Central memory CD4-positive, alpha-beta T cell (primary cell): ENCODE measurements around the gene KLF16.
A peak's percentile ranks its signal among the peaks of the same experiment; 100 is the strongest.

ENCODE experiments used
- DNase-seq: peaks from one replicate; pipeline ENCODE4 v3.0.0; 2022

The KLF16 gene

DNA sequence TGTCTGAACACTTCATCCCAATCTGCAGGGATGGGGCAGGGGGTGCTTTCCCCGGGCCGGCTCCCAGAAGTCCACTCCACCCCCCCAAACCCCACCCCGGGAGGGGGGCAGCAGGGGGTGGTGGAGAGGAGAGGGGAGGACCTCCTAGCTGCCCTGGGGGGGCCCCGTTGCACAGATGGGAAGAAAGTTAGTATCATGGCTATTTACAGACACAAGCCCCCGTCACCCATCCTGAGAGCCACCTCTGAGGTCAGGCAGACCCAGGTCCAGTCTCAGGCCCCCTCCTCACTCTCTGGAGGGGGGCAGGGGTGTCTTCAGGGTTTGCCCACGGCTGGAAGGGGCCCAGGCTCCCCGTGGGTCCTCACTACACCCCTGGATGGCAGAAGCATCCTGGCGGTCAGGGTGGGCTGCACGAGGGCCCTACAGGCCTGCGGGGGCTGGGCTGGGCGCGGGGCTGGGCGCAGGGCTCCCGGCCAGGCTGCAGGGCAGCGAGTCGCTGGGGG, 9.3 kb downstream of the KLF16 start:
- DNase-seq = no peak

DNA sequence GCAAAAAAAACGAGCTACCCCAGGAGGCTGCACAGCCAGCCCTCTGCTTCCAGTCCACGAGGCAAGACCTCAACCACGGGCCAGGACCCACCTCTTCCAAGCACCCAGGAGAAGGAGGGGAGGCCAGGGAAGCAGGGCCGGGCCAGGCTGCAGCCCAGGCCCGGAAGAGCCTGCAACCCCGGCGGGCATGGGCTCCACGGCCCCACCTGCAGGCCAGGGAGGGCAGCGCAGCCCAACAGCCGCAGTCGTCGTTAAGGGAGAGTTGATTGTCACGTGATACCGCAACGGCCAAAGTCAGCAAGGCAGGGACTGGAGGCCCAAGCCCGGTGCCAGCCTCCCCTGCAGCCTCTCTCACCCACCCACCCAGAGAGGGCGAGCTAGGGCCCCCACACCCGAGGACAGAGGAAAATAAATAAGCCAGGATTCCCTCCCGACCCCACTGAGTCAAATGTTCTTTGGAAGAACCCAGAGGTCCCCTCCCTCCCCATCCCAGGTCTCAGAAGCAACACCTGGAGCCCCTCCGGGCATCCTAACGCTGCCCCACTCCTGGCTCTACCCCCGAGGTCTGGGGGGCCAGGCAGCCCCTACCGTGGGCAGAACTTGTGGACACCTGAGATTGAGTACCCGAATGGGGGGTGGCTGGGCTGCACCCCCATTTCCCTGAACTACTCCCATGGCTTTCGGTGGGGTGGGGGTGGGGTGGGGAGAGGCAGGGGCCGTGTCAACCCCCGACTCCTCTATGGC, 9.9 kb downstream of the KLF16 start:
- peak; percentile 76 for DNase-seq

DNA sequence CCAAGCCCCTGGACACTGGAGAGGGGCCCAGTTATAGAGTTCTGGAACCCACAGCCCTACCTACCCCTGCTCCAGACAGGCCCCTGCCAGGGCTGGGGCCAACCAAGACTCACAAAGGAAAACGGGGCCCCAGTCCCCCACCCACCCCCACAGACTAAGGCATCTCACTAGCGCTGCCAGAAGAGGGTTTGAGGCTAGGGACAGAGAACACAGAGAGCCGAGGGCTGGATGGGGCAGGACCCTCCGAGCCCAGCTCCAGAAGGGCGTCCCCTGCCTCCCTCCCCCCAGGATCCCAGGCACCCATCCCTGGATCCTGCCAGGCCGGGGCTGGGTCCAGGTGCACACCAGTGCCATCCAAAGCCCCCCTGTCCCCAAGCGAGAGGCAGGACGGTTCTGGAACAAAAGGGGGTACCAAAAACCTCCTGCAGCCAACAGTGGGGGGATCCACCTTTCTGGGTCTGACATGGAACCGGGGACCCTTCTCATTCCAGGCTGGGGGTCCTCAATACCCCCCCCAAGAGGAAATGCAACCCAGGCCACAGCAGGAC, 10.7 kb downstream of the KLF16 start:
- DNase-seq = no peak

DNA sequence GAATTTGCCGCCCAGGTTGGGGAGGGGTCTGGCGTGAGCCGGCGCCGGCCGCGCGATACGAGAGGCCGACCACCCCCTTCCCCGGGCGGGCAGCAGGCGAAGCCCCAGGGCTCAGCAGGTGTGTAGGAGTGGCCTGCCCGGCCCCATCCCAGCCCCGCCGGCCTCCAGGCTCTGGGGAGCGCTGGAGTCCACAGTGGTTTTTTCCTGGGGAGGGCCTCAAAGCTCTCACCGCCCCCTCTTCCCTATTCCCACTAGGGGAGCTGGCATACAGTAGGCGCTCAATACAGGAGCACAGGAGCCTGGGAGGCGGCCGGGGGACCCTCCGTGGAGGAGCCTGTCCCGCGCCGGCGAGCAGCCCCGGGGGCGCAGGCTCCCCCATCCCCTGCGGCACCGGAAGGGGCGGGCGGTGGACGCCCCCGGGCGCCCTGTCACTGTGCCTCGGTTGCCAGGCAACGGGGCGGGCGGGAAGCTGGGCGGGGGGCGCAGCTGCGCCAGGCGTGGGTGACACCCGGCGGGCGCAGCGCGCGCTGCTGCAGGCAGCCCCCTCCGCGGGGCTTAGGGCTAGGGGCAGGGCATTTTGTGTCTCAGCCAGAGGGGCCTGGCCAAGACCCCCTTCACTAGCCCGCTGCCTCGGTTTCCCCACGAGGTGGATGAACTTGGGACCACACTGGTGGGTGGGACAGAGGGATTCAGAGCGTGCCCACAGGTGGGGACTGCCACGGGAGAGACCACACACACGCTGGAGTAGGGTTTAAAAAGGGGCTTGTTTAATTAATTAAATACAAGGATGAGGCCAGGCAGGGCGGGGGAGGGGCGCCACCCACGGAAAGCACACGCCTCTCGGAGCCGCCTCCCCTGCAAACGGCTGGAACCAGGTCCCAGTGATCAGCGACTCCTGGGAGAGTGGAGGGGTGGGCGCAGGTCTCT, 11.5 kb downstream of the KLF16 start:
- peak; percentile 63 for DNase-seq

DNA sequence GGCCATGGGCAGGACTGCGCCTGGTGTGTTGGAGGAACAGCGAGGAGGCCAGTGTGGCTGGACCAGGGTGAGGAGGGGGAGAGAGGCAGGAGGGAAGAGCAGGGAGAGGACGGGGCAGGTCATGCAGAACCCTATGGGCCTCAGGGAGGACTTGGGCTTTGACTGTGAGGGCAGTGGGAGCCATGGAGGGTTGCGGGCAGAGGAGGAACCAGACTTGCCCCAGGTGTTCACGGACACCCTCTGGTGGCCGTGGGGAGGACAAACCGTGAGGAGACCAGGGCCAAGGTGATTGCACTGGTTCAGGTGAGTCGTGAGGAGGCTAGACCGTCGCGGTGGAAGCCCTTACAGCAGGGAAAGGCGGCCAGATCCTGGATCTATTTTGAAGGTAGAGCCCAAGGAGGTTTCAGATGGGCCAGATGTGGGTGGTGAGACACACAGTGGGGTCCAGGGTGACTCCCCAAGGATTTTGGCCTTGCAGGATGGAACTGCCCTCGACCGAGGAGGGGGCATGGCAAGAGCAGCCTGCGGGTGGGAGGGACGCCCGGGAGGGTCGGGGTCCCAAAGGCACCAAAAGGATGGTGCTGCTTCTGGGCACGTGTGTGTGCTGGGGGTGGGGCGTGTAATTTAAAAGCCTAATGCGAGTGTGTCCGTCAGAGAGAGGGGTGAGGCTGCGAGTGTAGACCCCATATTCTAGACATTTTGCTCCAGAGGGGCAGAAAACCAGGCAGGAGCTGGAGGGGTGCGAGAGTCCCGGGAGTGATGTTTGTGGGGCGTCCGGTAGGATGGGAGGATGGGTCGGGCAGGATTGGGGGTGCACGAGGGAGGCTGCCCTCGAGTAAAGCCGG, 12.3 kb downstream of the KLF16 start:
- no peak for DNase-seq

DNA sequence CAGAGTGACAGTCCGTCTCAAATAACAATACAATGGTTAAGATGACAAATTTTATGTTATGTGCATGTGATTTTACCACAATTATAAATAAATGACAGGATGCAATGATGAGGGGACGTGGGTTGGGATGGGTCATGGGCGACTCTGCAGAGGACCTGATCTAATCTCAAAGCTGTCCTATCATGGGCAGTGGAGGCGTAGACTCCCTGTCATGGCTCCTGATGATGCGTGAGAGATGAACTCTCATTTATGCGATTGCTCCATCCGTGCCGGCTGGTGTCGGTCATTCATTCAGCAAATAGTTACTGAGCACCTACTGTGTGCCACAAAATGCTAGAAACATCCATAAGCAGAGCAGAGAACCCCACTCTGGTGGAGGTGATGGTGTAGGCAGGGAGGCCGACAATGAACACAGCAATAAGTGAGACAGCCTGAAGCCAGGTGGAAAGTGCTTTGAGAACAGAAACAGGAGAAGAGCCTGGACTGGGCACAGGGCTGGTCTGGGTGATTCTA, 13.4 kb downstream of the KLF16 start:
- DNase-seq = no peak

DNA sequence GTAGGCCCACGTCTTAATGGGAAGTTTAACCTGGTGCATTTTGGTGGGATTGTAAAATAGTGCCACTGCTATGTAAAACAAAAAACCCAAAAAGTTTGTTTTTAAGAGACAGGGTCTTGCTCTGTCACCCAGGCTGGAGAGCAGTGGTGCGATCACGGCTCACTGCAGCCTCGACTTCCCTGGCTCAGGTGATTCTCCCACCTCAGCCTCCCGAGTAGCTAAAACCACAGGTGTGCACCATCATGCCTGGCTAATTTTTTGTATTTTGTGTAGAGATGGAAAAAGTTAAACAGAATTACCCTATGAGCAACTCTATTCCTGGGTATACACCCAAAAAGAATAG, 14.3 kb downstream of the KLF16 start:
- DNase-seq = no peak

DNA sequence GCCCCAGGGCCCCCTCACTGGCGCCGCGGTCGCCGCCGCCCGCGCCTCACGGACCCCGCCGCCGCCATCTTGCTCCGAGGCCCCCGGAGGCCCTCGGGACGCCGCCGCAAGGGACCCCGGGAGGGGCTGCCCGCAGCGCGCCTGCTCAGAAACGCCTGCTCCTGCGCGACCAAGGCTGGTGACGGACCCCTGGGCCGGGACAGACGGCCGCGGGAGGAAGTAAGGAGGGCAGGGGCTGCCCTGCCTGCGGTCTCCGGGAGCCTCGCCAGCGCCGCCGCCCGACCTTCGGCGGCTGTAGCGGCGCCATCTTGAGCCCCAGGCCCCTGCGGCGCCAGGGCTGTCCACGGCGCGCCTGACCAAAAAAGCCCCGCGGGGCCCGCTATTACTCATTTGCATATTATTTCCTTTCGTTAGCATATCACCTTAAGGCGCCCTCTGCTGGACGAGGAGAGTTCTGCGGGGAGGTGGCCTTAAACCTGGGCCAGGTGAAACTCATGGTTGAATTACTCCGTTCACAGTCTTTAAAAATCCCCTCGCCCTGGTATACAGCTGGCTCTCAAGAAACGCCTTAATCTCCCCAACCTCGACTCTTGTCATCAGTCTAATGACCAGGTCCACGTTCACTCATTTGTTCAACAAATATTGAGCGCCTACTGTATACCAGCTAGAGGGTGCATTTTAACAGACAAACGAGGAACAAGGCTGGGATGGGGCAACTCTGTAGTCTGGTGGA, 14.8 kb downstream of the KLF16 start, which contains the start of gene REXO1:
TSS of gene REXO1 (minus strand) at position 85 of the 733 bp plus-strand sequence. CDS start 125 bp downstream, outside the sequence.
- DNase-seq = peak; percentile 96

DNA sequence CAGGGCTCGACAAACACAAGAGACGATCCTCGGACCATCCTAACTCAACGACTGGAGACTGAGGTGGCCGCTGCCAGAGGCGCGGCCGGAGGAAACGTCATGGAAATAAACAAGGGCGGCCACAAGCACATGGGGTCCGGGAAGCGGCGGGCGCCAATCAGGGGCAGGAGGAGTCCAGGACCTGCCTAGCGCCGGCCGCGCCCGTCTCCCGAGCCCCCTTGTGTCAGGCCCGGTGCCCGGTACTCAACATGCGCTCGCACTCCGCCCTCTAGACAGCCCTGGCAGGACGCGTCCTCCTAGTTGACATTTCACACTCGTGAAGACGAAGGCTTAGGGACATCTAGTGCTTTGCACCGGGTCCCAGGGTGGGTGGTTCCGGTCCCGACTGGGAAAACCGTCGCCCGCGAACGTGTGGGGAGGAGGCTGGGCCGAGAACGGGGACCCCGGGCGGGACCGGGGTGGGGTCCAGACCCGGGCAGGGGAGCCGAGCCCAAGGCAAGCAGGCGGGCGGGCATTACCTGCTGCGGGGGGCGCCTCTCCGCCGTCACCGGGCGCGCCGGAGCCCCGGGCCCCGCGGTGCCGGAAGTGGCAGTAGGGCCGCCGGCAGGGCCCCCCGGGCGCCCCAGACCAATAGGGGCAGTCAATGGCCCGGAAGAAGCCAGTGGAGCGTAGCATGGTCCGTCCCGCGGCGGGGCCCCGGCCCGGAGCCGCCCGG, 15.5 kb downstream of the KLF16 start:
- DNase-seq = no peak

DNA sequence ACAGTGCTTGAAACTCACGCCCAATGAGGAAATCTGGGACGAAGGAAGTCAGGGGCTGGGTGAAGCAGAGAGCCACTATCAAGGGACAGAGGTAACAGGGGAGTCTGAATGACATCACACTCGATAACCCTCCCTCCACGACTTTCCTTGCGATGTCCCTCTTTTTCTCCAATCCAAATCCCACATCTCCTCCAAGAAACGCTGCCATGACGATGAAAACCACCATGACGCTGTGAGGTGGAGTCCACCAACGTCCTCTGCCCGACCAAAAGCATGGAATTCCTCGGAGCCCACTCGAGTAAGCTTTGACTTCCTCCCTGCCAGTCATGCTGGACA, 16.1 kb downstream of the KLF16 start:
- DNase-seq = no peak

DNA sequence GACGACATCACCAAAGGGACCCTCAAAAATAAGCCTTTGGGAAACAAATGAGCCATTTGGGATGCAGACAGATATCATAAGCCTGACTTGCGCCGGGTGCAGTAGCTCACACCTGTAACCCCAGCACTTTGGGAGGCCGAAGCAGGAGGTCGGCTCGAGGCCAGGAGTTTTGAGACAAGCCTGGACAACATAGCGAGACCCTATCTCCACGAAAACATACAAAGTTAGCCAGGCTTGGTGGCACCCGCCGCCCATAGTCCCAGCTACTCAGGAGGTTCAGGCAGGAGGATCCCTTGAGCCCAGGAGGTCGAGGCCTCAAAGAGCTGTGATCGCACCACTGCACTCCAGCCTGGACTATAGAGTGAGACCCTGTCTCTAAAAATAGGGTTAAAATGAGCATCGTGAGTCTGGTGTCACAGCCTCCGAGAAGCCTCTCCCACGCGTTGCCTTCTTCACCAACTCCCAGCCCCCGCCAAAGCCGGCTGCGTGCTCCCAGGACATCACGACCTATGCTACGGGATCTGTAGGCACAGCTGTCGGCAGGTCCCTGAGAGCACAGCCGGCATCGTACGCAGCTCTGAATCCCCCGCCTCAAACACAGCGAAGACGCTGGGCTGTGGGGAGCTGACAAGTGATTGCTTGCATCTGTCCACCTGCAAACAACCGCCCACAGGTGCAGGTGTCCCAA, 16.7 kb downstream of the KLF16 start:
- DNase-seq = no peak

DNA sequence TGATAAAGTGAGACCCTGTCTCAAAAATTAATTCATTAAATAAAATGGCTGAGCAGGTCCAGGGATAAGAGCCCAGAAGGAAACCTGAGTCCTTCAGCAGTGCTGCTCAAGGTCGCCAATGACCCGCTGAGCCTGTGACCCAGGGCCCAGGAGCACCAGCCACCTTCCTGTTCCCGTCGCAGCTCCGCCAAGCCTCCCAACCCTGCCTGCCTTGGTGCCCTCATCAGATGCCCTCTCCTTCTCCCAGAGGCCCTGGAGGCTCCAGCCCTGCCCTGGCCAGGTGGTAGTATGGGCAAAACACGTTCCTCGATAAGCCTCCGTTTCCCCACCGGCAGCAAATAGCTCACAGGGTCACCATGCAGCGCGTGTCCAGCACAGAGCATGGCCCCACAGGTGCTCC, 17.7 kb downstream of the KLF16 start:
- no peak for DNase-seq

DNA sequence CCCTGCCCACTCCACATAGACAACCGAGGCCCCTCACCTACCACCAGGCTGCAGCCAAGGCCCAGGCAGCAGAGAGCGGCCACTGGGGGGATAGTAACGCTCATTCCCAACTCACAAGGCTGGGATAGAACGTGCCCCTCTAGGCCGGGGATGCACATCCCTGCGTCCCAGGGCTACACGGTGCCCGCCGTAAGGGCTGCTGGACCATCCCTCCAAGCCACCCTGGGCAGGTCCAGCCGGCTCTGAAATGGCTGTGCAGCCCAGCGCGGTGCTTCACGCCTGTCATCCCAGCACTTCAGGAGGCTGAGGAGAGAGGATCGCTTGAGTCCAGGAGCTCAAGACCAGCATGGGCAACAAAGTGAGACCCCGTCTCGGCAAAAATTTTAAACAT, 18.3 kb downstream of the KLF16 start:
- DNase-seq = no peak

DNA sequence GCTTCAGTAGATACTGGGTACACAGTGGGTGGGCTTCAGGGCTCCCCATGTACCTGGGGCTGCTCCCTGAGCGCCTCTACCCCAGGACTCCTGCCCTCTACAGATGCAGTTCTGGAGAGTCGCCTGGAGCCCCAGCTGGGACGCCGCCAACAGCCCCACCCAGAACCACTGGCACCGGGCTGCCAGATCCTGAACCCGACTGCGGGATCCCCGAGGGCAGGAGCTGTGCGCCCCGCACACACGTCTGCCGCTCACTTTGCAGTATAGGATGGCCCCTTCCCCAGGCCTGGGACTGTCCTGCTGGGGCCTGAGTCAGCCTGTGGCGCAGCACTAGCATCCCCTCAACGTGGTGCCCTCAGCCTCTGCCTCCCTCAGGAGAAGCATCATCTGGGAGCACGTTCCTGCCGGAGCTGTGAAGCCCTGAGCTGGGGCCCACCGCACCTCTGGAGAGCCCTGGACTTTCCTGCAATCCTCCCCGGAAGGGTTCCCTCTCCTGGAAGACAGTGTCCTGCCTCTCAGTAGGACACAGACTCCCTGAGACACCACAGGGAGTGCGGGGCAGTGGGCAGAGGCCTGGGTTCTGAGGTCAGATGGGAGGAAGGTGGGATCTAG, 18.8 kb downstream of the KLF16 start:
- no peak for DNase-seq

DNA sequence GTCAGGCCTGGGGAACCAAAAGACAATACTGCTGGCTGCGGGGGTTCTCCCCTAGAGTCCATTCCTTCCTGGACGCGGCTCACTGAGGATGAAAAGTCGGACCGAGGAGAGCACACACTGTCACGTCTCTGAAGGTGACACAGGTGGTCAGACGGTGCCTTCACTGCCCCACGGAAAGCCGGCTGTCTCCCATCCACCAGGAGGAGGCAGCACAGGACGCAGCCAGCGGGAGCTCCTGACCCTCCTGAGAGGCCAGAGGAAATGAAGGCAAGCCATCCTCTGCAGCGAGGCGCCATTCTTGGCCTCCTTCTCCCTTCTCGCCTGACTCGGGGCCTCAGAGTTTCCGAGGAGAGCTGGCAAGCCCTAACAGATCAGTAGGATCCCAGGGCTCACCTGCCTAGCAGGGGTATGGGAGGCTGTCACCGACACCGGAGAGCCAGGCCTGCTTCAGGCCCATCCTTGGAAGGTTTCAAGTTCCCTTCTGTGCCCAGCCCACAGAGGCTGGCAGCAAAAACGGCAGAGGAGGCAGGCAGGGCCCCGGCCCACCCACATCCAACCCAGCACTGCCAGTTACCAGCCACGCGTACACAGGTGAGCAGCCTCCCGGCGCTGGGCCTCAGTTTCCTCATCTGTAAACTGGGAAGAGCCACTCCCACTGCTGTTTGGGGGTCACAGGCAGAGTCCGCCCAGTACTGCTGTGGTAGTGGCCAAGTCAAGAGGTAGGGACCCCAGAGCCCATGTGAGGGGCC, 19.6 kb downstream of the KLF16 start:
- DNase-seq = no peak

DNA sequence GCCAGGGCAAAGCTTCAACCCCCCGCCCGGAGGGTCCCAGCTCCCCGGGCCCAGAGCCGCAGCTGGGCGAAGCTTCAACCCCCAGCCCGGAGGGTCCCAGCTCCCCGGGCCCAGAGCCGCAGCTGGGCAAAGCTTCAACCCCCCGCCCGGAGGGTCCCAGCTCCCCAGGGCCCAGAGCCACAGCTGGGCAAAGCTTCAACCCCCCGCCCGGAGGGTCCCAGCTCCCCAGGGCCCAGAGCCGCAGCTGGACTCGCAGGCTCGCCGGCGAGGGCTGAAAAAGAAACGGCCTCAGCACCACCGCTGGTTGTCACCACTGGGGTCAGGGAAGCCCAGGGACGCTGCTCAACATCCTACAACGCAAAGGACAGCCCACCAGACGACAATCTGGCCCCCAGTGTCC, 20.3 kb downstream of the KLF16 start:
- DNase-seq = no peak

DNA sequence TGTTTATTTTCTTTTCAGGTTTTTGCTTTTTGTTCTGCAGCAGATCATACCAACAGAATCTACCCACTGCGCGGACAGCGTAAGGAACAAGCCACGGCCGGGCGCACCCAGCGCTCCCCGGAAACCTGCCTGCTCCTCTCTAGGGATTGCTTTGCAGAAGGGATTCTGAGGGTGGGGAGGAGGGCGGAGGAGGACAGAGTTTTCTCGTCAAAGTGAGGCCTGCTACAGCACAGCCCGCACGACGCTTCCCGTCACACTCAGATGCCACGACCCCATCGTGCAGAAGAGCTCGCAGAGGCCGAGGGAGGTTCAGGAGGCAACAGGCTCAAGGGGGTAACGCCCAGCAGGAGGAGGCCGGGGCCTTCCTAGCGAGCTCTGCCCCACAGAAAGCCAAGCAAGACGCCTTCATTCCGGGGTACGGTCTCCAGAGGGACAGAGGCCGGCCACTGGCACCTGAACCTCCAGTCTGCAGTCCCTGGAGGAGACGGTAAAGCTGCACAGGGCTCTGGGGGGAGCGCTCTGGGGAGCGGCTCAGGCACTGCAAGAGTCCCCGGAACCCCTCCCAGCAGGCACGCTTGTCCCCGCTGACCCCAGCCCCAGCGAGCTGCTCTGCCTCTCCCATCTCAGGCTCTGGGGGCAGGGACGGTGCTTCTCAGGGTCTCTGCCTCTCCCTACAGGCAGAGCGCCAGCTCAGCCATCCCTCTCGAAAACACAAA, 22.0 kb downstream of the KLF16 start:
- no peak for DNase-seq

DNA sequence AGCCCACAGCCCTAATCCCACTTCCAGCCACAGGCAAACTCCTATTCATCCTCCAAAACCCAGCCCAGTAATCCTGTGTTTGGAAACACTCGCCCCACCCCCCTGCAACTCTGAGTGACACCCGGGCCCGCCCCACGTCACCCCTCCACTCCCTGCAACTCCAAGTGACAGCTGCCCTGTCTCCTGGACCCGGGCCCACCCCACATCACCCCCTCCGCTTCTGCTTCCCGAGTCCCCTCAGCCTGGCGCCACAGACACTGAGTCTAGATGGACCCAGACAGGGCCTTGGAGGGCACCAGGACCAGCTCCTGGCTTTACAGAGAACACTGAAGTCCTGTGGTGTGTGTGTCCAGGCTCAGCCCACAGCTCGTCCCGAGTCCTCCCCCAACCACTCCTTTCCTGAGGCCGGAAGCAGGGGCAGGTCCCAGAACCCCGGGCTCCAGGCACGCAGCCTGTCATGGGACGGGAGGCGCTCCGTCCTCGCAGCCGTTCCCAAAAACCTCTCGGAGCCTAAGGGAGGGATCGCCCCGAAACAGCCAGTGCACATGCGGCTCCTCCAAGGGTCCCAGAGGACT, 22.8 kb downstream of the KLF16 start:
- no peak for DNase-seq
